ENCODE results near the gene SERPINA7. TPM values are rescaled to one million over a fixed set of nuclear protein-coding genes. Genes with fewer than 3 reads are reported as not detected.
"Not testable (repeated sequence)": the region's sequence is repeated elsewhere in the genome, so short reads cannot be mapped to it uniquely, and the experiment has no call there.

SERPINA7 gene
- polyA plus RNA-seq, 1 donor from 2014 or later, result not detected

DNA sequence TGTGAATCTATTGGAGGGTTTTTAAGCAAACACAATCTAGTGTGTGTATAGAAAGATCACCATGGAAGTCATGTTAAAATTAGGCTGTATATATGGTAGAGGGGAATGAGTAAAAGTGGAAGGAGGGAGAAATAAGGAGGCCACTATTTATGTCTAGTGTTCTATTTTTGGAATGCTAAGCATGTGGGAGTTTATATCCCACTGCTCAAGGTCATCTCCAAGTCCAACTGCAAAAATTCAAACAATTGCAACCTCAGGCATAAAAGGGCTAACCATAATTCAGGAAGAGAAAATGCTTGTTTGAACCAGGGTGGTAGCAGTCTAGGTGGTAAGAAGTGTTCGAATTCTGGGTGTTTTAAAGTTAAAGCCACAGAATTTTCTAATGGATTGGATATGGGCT is 39.2 kb downstream of the SERPINA7 start:
- Histone ChIP-seq H2AFZ (ENCODE audit: low read depth, low read length) (no peak overlapping the region), H3K27me3 (ENCODE audit: insufficient read depth, low read depth, low read length) (no peaks in the 10 kb centered on the region), H3K9me2 (ENCODE audit: insufficient read depth, low read length) (no peaks in the 10 kb centered on the region), H4K20me1 (ENCODE audit: insufficient read depth) (no peaks in the 10 kb centered on the region), H3K9ac (ENCODE audit: low read length) (no peak overlapping the region), H3K27ac (ENCODE audit: low read length) (no peak overlapping the region), H3K4me3 (ENCODE audit: low read length) (no peak overlapping the region), H3K79me2 (replicated peaks; ENCODE audit: insufficient read depth, low read length) (no peaks in the 10 kb centered on the region), H3K4me2 (ENCODE audit: low read length) (no peak overlapping the region), H3F3A (ENCODE audit: insufficient read depth, low read length, poor library complexity, severe bottlenecking) (no peaks in the 10 kb centered on the region), H3K9me3 (ENCODE audit: low read length) (no peaks in the 10 kb centered on the region), H3K36me3 (ENCODE audit: insufficient read depth, low read length) (no peaks in the 10 kb centered on the region)
- TF ChIP-seq MXI1 (conservative IDR thresholded peaks at IDR 0.05; ENCODE audit: poor library complexity, severe bottlenecking) (no peak), SMC3 (conservative IDR thresholded peaks at IDR 0.05; ENCODE audit: poor library complexity) (no peak), EZH2 (IDR thresholded peaks at IDR 0.05; ENCODE audit: borderline replicate concordance, insufficient read depth, low read length, poor library complexity, severe bottlenecking) (no peak), EP300 (conservative IDR thresholded peaks at IDR 0.05; ENCODE audit: poor library complexity, severe bottlenecking) (no peak), TAF1 (IDR thresholded peaks at IDR 0.05; ENCODE audit: low read depth) (no peak), RAD21 (conservative IDR thresholded peaks at IDR 0.05) (no peak)

DNA sequence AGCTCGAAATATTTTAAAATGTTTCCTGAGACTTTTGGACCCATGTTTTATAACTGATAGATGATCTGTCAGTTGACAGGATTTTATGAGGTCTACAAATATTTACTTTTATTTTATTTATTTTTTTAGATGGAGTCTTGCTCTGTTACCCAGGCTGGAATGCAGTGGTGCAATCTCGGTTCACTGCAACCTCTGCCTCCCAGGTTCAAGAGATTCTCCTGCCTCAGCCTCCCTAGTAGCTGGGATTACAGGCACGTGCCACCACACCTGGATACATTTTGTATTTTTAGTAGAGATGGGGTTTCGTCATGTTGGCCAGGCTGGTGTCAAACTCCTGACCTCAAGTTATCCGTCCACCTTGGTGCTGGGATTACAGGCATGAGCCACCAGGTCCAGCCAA is 50.0 kb downstream of the SERPINA7 start:
- H3K4me3 ChIP-seq (ENCODE audit: low read length); H3K79me2 ChIP-seq (replicated peaks; ENCODE audit: insufficient read depth, low read length); H4K20me1 ChIP-seq (ENCODE audit: insufficient read depth); H3K27me3 ChIP-seq (ENCODE audit: insufficient read depth, low read depth, low read length); H3K36me3 ChIP-seq (ENCODE audit: insufficient read depth, low read length); H3K9ac ChIP-seq (ENCODE audit: low read length); H2AFZ ChIP-seq (ENCODE audit: low read depth, low read length); H3K4me2 ChIP-seq (ENCODE audit: low read length); H3K27ac ChIP-seq (ENCODE audit: low read length); H3K9me2 ChIP-seq (ENCODE audit: insufficient read depth, low read length); H3K9me3 ChIP-seq (ENCODE audit: low read length); H3F3A ChIP-seq (ENCODE audit: insufficient read depth, low read length, poor library complexity, severe bottlenecking): not testable (repeated sequence)

Other genes with a start within 250 kb of the SERPINA7 start
- 0.12 TPM in 1 of 2 replicates, not detected in the other for gene NRK, start 216.2 kb downstream of the SERPINA7 start, polyA plus RNA-seq
- 7.5 TPM in 2 replicates for gene PWWP3B, start 129.6 kb upstream of the SERPINA7 start, polyA plus RNA-seq

Measured in neural cell (in vitro differentiated cells).